IMR-90 (cell line): ENCODE measurements around the gene PPP3CA. TPM values are rescaled to one million over a fixed set of nuclear protein-coding genes. Genes with fewer than 3 reads are reported as not detected.

ENCODE experiments used
- ATAC-seq: fragments of 200-7000 bp; cut with Tn5 transposase; 2 replicates; pipeline ENCODE4 v1.9.1; 2020; ENCODE audit warnings: low read depth, mild to moderate bottlenecking, moderate library complexity
- BruUV-seq: library from RNA; stranded (reverse); fragments of 400-500 nt; replicated peaks from 2 replicates; lab custom pipeline; 2021; lab: Mats Ljungman, UMichigan
- CTCF ChIA-PET: fragments of 300-600 bp; formaldehyde crosslinking; extraction: SDS; loops from one replicate; lab custom pipeline; 2021; ENCODE audit warnings: antibody characterized with exemption; lab: Yijun Ruan, JAX
- POLR2A ChIA-PET: fragments of 300-600 bp; sonication (Branson Sonifier 250); formaldehyde crosslinking; loops from one replicate; lab custom pipeline; 2022; ENCODE audit warnings: antibody characterized with exemption; ENCODE audit not compliant: unreplicated experiment; lab: Charles Lee
- DNase-seq: peaks from one replicate; pipeline ENCODE4 v3.0.0; 2013
- H2AFZ ChIP-seq: replicated peaks from 2 replicates; pipeline ENCODE3; 2013; ENCODE audit warnings: low read length, mild to moderate bottlenecking; ENCODE audit not compliant: poor library complexity
- H2AK5ac ChIP-seq: 2 replicates; pipeline ENCODE4 v1.6.1; 2013; ENCODE audit warnings: low read depth, low read length, inconsistent platforms
- H2AK9ac ChIP-seq: replicated peaks from 2 replicates; pipeline ENCODE3; 2013; ENCODE audit warnings: mild to moderate bottlenecking, low read depth, low read length, moderate library complexity; ENCODE audit not compliant: poor library complexity
- H2BK120ac ChIP-seq: 2 replicates; pipeline ENCODE4 v1.6.1; 2013; ENCODE audit warnings: low read depth, low read length, inconsistent platforms
- H2BK15ac ChIP-seq: 3 replicates; pipeline ENCODE4 v1.6.1; 2013; ENCODE audit warnings: low read depth, low read length, inconsistent platforms
- H2BK20ac ChIP-seq: 2 replicates; pipeline ENCODE4 v1.6.1; 2013; ENCODE audit warnings: low read depth, mild to moderate bottlenecking, inconsistent platforms, low read length, moderate library complexity
- H2BK5ac ChIP-seq: 2 replicates; pipeline ENCODE4 v1.6.1; 2013; ENCODE audit warnings: mild to moderate bottlenecking, low read depth, low read length, inconsistent platforms; ENCODE audit not compliant: poor library complexity, severe bottlenecking
- H3K14ac ChIP-seq: replicated peaks from 2 replicates; pipeline ENCODE4 v1.6.1; 2013; ENCODE audit warnings: low read depth, low read length, inconsistent platforms
- H3K18ac ChIP-seq: 2 replicates; pipeline ENCODE4 v1.6.1; 2013; ENCODE audit warnings: low read depth, low read length, control low read depth
- H3K23ac ChIP-seq: 2 replicates; pipeline ENCODE4 v1.6.1; 2013; ENCODE audit warnings: low read depth, low read length, inconsistent platforms
- H3K27ac ChIP-seq: 2 replicates; pipeline ENCODE4 v1.5.1; 2013; ENCODE audit warnings: mild to moderate bottlenecking, control low read depth, low read length; ENCODE audit not compliant: insufficient read depth
- H3K27me3 ChIP-seq: 2 replicates; pipeline ENCODE4 v1.6.1; 2013; ENCODE audit warnings: low read length; ENCODE audit not compliant: control insufficient read depth, insufficient read depth
- H3K36me3 ChIP-seq: 2 replicates; pipeline ENCODE4 v1.6.1; 2013; ENCODE audit warnings: low read length, mixed read lengths; ENCODE audit not compliant: control insufficient read depth, insufficient read depth
- H3K4ac ChIP-seq: 2 replicates; pipeline ENCODE4 v1.6.1; 2013; ENCODE audit warnings: low read depth, low read length, inconsistent platforms
- H3K4me1 ChIP-seq: 2 replicates; pipeline ENCODE4 v1.6.1; 2013; ENCODE audit warnings: low read length, mixed read lengths; ENCODE audit not compliant: control insufficient read depth, insufficient read depth
- H3K4me2 ChIP-seq: 2 replicates; pipeline ENCODE4 v1.6.1; 2013; ENCODE audit warnings: low read depth, mild to moderate bottlenecking, control low read depth, low read length, moderate library complexity
- H3K4me3 ChIP-seq: 2 replicates; pipeline ENCODE4 v1.5.1; 2013; ENCODE audit warnings: low read depth, mild to moderate bottlenecking, control low read depth, low read length, moderate library complexity; ENCODE audit not compliant: insufficient read depth
- H3K56ac ChIP-seq: 2 replicates; pipeline ENCODE4 v1.6.1; 2013; ENCODE audit warnings: low read length, inconsistent platforms; ENCODE audit not compliant: insufficient read depth; ENCODE audit errors: extremely low read depth
- H3K79me1 ChIP-seq, 2 experiments: 2 replicates each; pipeline ENCODE4 v1.6.1; 2013; ENCODE audit warnings: low read length in 2 of 2, inconsistent platforms in 1 of 2, low read depth in 1 of 2
- H3K9ac ChIP-seq: 2 replicates; pipeline ENCODE4 v1.6.1; 2013; ENCODE audit warnings: low read depth, low read length, control low read depth
- H3K9me1 ChIP-seq: 2 replicates; pipeline ENCODE4 v1.6.1; 2013; ENCODE audit warnings: low read length, inconsistent platforms; ENCODE audit not compliant: insufficient read depth
- H3K9me3 ChIP-seq: 2 replicates; pipeline ENCODE4 v1.6.1; 2013; ENCODE audit warnings: low read length; ENCODE audit not compliant: control insufficient read depth, insufficient read depth
- H4K20me1 ChIP-seq: 2 replicates; pipeline ENCODE4 v1.6.1; 2013; ENCODE audit warnings: low read length, inconsistent platforms; ENCODE audit not compliant: insufficient read depth
- H4K5ac ChIP-seq: 2 replicates; pipeline ENCODE4 v1.6.1; 2013; ENCODE audit warnings: mild to moderate bottlenecking, low read depth, low read length, control low read depth
- H4K8ac ChIP-seq, 2 experiments: 2 replicates each; pipeline ENCODE4 v1.6.1; 2013; ENCODE audit warnings: low read depth in 2 of 2, low read length in 2 of 2, control low read depth in 1 of 2, inconsistent platforms in 1 of 2
- H4K91ac ChIP-seq: 2 replicates; pipeline ENCODE4 v1.6.1; 2013; ENCODE audit warnings: low read depth, low read length, inconsistent platforms; ENCODE audit not compliant: insufficient read depth
- BHLHE40 ChIP-seq: fragments of 150-350 bp; IDR thresholded peaks from 2 replicates; pipeline ENCODE4 v1.6.1; 2016; ENCODE audit warnings: mild to moderate bottlenecking, low read depth, low read length
- CEBPB ChIP-seq: IDR thresholded peaks from 2 replicates; pipeline ENCODE4 v1.6.1; 2012; ENCODE audit warnings: low read depth, low read length, improper control_type of control experiment
- CHD1 ChIP-seq: IDR thresholded peaks from 2 replicates; pipeline ENCODE4 v1.6.1; 2012; ENCODE audit warnings: low read depth, low read length, improper control_type of control experiment
- MAFK ChIP-seq: IDR thresholded peaks from 2 replicates; pipeline ENCODE4 v1.6.1; 2012; ENCODE audit warnings: low read depth, low read length, improper control_type of control experiment
- MAZ ChIP-seq: IDR thresholded peaks from 2 replicates; pipeline ENCODE4 v1.6.1; 2012; ENCODE audit warnings: low read depth, mild to moderate bottlenecking, low read length, improper control_type of control experiment, moderate library complexity, borderline replicate concordance
- NFE2L2 ChIP-seq: fragments of 150-350 bp; IDR thresholded peaks from 2 replicates; pipeline ENCODE4 v1.6.1; 2016; ENCODE audit warnings: low read depth, mild to moderate bottlenecking, low read length
- POLR2A ChIP-seq: IDR thresholded peaks from 2 replicates; pipeline ENCODE4 v1.6.1; 2012; ENCODE audit warnings: mild to moderate bottlenecking, low read depth, low read length
- RCOR1 ChIP-seq: IDR thresholded peaks from 2 replicates; pipeline ENCODE4 v1.6.1; 2012; ENCODE audit warnings: mild to moderate bottlenecking, low read length, improper control_type of control experiment; ENCODE audit not compliant: insufficient replicate concordance
- RFX5 ChIP-seq: IDR thresholded peaks from 2 replicates; pipeline ENCODE4 v1.8.0; 2012; ENCODE audit warnings: low read depth, mild to moderate bottlenecking, low read length, moderate library complexity
- SMC3 ChIP-seq: fragments of 150-350 bp; IDR thresholded peaks from 2 replicates; pipeline ENCODE4 v1.6.1; 2016; ENCODE audit warnings: low read depth, mild to moderate bottlenecking, antibody characterized with exemption, low read length, moderate library complexity
- WGBS, 2 experiments: methylation state at CpG; one replicate each; pipeline versions ENCODE4 v1.1.5 to v1.1.7; 2013; ENCODE audit warnings: missing lambda C conversion rate in 2 of 2; ENCODE audit not compliant: insufficient read length in 1 of 2; ENCODE audit errors: extremely low coverage in 2 of 2; 5-methylcytosine and 5-hydroxymethylcytosine counted together
- dilution Hi-C: fragments of 300-500 bp; cut with HindIII; formaldehyde crosslinking; loops from one replicate; pipeline ENCODE4 v1.14.3; 2018; ENCODE audit warnings: low sequenced_read_pairs; ENCODE audit not compliant: unreplicated experiment
- in situ Hi-C: fragments of 300-500 bp; cut with MboI; formaldehyde crosslinking; loops from 3 replicates; pipeline ENCODE4 v1.14.3; 2019; ENCODE audit warnings: low sequenced_read_pairs, inconsistent platforms, mixed read lengths
- intact Hi-C: fragments of 100-400 bp; cut with micrococcal nuclease; formaldehyde crosslinking; loops from 2 replicates; pipeline ENCODE4 v1.10.0; 2022
- polyA plus RNA-seq, 3 experiments: library from polyadenylated mRNA; depleted of rRNA; stranded (reverse); fragments of >200 nt; gene quantifications; 2 replicates each; pipeline ENCODE4 v1.2.3, GENCODE V29; 2012; ENCODE audit warnings: low replicate concordance in 1 of 3
- total RNA-seq: library from RNA; depleted of rRNA; stranded (reverse); fragments of >200 nt; gene quantifications from 2 replicates; pipeline ENCODE4 v1.2.3, GENCODE V29; 2012
- TF ChIP-seq, protein P1 (sequence below): fragments of 150-350 bp; IDR thresholded peaks from 2 replicates; pipeline ENCODE4 v1.6.1; 2017; ENCODE audit warnings: mild to moderate bottlenecking, antibody characterized with exemption, low read length, low read depth
- TF ChIP-seq, protein P2 (sequence below): conservative IDR thresholded peaks from 2 replicates; pipeline ENCODE4 v1.5.1; 2012; ENCODE audit warnings: mild to moderate bottlenecking, low read depth, low read length, improper control_type of control experiment
- TF ChIP-seq, protein P3 (sequence below): fragments of 150-350 bp; IDR thresholded peaks from 2 replicates; pipeline ENCODE4 v1.6.1; 2016; ENCODE audit warnings: low read depth, mild to moderate bottlenecking, low read length, moderate library complexity, borderline replicate concordance

The PPP3CA gene
- total and polyA plus RNA-seq, 2 of the 4 experiments (the other 2 are of a cell fraction) = 14.5 to 48.6 TPM

DNA sequence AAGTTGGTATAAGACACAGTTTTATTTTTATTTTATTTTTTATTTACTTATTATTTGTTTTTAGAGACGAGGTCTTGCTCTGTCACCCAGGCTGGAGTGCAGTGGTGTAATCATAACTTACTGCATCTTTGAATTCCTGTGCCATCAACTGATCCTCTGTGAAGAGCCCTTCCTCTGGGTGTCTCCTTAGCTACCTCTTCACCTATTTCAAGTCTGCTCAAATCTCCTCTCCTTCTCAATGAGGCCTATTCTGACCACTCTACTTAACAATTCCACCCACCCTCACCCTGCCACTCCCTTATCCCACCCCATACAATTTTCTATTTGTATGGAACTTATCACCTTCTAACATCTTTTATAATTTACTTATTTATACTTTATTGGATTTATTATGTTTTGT lies 183.4 kb downstream of the PPP3CA start:
- no peak overlapping the region for H2BK120ac ChIP-seq
- no peak overlapping the region for H2AFZ ChIP-seq
- dilution Hi-C loops = no loop called here
- H3K9me1 ChIP-seq = peaks cover 8% of the 10 kb centered on the region; the same call in 1 of the 2 replicates
- ChIA-PET POLR2A (no interaction called here), CTCF (no interaction called here)
- BruUV-seq = no TSS peak
- H3K4me1 ChIP-seq = no peaks in the 10 kb centered on the region; the same call in 1 of the 2 replicates
- H2BK15ac ChIP-seq = no peak overlapping the region
- H3K27me3 ChIP-seq = no peaks in the 10 kb centered on the region
- H2AK9ac ChIP-seq = no peak overlapping the region
- H3K14ac ChIP-seq = no peak overlapping the region
- H4K91ac ChIP-seq = no peak overlapping the region
- H3K18ac ChIP-seq = no peak overlapping the region
- no peak overlapping the region for H2BK20ac ChIP-seq
- H3K4me2 ChIP-seq = no peak overlapping the region
- no peak overlapping the region for H3K56ac ChIP-seq
- no peak overlapping the region for H3K4ac ChIP-seq
- H4K5ac ChIP-seq = no peak overlapping the region
- H4K8ac ChIP-seq = no peak overlapping the region
- TF ChIP-seq CEBPB (no peak), SMC3 (no peak), CHD1 (no peak), NFE2L2 (no peak), RFX5 (no peak), POLR2A (no peak), MAZ (no peak), MAFK (no peak), BHLHE40 (no peak), RCOR1 (no peak)
- TF ChIP-seq, protein P1, sequence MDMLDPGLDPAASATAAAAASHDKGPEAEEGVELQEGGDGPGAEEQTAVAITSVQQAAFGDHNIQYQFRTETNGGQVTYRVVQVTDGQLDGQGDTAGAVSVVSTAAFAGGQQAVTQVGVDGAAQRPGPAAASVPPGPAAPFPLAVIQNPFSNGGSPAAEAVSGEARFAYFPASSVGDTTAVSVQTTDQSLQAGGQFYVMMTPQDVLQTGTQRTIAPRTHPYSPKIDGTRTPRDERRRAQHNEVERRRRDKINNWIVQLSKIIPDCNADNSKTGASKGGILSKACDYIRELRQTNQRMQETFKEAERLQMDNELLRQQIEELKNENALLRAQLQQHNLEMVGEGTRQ = no peak
- TF ChIP-seq, protein P2, sequence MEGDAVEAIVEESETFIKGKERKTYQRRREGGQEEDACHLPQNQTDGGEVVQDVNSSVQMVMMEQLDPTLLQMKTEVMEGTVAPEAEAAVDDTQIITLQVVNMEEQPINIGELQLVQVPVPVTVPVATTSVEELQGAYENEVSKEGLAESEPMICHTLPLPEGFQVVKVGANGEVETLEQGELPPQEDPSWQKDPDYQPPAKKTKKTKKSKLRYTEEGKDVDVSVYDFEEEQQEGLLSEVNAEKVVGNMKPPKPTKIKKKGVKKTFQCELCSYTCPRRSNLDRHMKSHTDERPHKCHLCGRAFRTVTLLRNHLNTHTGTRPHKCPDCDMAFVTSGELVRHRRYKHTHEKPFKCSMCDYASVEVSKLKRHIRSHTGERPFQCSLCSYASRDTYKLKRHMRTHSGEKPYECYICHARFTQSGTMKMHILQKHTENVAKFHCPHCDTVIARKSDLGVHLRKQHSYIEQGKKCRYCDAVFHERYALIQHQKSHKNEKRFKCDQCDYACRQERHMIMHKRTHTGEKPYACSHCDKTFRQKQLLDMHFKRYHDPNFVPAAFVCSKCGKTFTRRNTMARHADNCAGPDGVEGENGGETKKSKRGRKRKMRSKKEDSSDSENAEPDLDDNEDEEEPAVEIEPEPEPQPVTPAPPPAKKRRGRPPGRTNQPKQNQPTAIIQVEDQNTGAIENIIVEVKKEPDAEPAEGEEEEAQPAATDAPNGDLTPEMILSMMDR = no peak
- TF ChIP-seq, protein P3, sequence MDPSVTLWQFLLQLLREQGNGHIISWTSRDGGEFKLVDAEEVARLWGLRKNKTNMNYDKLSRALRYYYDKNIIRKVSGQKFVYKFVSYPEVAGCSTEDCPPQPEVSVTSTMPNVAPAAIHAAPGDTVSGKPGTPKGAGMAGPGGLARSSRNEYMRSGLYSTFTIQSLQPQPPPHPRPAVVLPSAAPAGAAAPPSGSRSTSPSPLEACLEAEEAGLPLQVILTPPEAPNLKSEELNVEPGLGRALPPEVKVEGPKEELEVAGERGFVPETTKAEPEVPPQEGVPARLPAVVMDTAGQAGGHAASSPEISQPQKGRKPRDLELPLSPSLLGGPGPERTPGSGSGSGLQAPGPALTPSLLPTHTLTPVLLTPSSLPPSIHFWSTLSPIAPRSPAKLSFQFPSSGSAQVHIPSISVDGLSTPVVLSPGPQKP = no peak
- ATAC-seq (no peak), DNase-seq (peak; percentile 18)
- H3K9ac ChIP-seq = no peak overlapping the region
- H2BK5ac ChIP-seq = no peak overlapping the region
- H3K36me3 ChIP-seq = no peaks in the 10 kb centered on the region
- no peak overlapping the region for H3K27ac ChIP-seq
- no CpG with 5 or more reads among the region's 1 CpG for WGBS, 2 experiments
- H3K4me3 ChIP-seq = no peak overlapping the region
- in situ Hi-C loops = loop anchor here (10.0 to 25.0 kb wide), 2 partner anchors 573 to 1101 kb away; no protein-coding TSS in a partner anchor
- H2AK5ac ChIP-seq = no peak overlapping the region
- H3K79me1 ChIP-seq = peaks cover 18 to 22% of the 10 kb centered on the region in 2 experiments
- no peak overlapping the region for H3K23ac ChIP-seq
- 0 out of 2 replicates have a peak, but pooled peaks cover under 1% of the 10 kb centered on the region for H4K20me1 ChIP-seq
- intact Hi-C loops = no loop called here
- H3K9me3 ChIP-seq = no peaks in the 10 kb centered on the region
